CD4-positive, CD25-positive, alpha-beta regulatory T cell (primary cell): ENCODE results near the gene VIT. TPM values are rescaled to one million over a fixed set of nuclear protein-coding genes. Genes with fewer than 3 reads are reported as not detected.
"Not testable (repeated sequence)": the region's sequence is repeated elsewhere in the genome, so short reads cannot be mapped to it uniquely, and the experiment has no call there.

Source experiments
- ATAC-seq, 2 donors: fragments of 150-1000 bp; cut with Tn5 transposase; one replicate each; pipeline ENCODE4 v1.10.0; 2021; ENCODE audit warnings: low read depth in 2 of 2, moderate number of reproducible peaks in 2 of 2, moderate library complexity in 1 of 2
- DNase-seq, 3 donors: peaks; one replicate each; pipeline versions ENCODE4 v3.0.0 to v3.0.0-alpha.2; 2012 to 2022; ENCODE audit warnings: mixed read lengths in 1 of 3
- H3K27ac ChIP-seq: one replicate; pipeline ENCODE4 v1.7.0; 2013; ENCODE audit warnings: mild to moderate bottlenecking, low read length; ENCODE audit not compliant: insufficient read depth, poor library complexity, severe bottlenecking
- H3K27me3 ChIP-seq: one replicate; pipeline ENCODE4 v1.7.0; 2013; ENCODE audit warnings: low read length; ENCODE audit not compliant: control insufficient read depth, insufficient read depth
- H3K36me3 ChIP-seq: one replicate; pipeline ENCODE4 v1.7.0; 2013; ENCODE audit warnings: mild to moderate bottlenecking, low read length, moderate library complexity; ENCODE audit not compliant: control insufficient read depth, insufficient read depth
- H3K4me1 ChIP-seq: 2 replicates; pipeline ENCODE4 v1.7.0; 2013; ENCODE audit warnings: mild to moderate bottlenecking, low read length; ENCODE audit not compliant: insufficient read depth, control insufficient read depth, poor library complexity, severe bottlenecking
- H3K4me3 ChIP-seq: one replicate; pipeline ENCODE4 v1.7.0; 2013; ENCODE audit warnings: low read depth, mild to moderate bottlenecking, low read length, moderate library complexity
- H3K9me3 ChIP-seq, 2 experiments: 1 replicate in 1 of 2; 2 replicates in 1 of 2; pipeline ENCODE4 v1.7.0; 2013; ENCODE audit warnings: low read length in 2 of 2, mild to moderate bottlenecking in 1 of 2, moderate library complexity in 1 of 2; ENCODE audit not compliant: control insufficient read depth in 2 of 2
- H3K27ac Mint-ChIP-seq, 3 donors: one replicate each; pipeline ENCODE4 v1.8.0; 2020 to 2022; ENCODE audit warnings: mild to moderate bottlenecking in 3 of 3, mixed read lengths in 3 of 3, moderate library complexity in 2 of 3
- H3K27me3 Mint-ChIP-seq: one replicate; pipeline ENCODE4 v1.8.0; 2022; ENCODE audit warnings: mild to moderate bottlenecking, mixed read lengths
- H3K36me3 Mint-ChIP-seq: one replicate; pipeline ENCODE4 v1.8.0; 2020; ENCODE audit warnings: mixed read lengths
- H3K4me1 Mint-ChIP-seq, 4 donors: one replicate each; pipeline ENCODE4 v1.8.0; 2020 to 2022; ENCODE audit warnings: mixed read lengths in 4 of 4, mild to moderate bottlenecking in 1 of 4
- H3K4me3 Mint-ChIP-seq, 4 donors: one replicate each; pipeline ENCODE4 v1.8.0; 2020 to 2022; ENCODE audit warnings: mild to moderate bottlenecking in 4 of 4, mixed read lengths in 4 of 4, moderate library complexity in 3 of 4
- H3K9me3 Mint-ChIP-seq, 7 donors: one replicate each; pipeline ENCODE4 v1.8.0; 2020 to 2022; ENCODE audit warnings: mixed read lengths in 7 of 7, mild to moderate bottlenecking in 3 of 7, moderate library complexity in 2 of 7
- polyA plus RNA-seq, 4 donors: library from polyadenylated mRNA; unstranded; fragments of 300-500 nt; fragmentation: Illumina TruSeq; gene quantifications; one replicate each; pipeline ENCODE4 v1.2.3, GENCODE V29; 2021
- total RNA-seq: library from RNA; stranded (reverse); gene quantifications from one replicate; pipeline ENCODE4 v1.2.3, GENCODE V29; 2022

VIT gene
- total and polyA plus RNA-seq, 5 donors from 2014 or later: not detected

DNA sequence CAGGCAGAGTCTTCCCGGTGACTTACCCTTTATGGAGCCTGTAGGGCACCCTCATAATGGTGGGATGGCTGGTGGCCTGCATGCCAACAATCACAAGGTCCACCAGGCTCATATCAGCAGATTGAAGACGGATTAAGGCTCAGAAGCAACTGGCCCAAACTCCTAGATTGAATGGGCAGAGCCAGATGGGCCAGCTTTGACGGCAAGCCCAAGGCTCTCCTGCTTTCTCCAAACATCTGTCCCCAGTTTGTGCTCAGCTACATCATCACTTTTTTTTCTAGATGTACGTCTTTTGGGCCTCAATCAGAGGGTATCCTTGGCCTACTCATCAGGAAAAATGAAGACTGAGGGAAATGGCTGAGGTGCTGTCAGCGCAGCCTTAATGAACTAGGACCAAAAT is 114.6 kb downstream of the VIT start:
- no peak for DNase-seq

GRCh38 chr2:36812196-36812595 is 115.7 kb downstream of the VIT start:
- Mint-ChIP-seq H3K36me3 (no peaks in the 10 kb centered on the region), H3K27ac (no peak overlapping the region), H3K27me3 (peaks cover 5% of the 10 kb centered on the region), H3K9me3 (peaks cover 0 to 1% (median 0%) of the 10 kb centered on the region in 7 donors), H3K4me1 (no peaks in the 10 kb centered on the region), H3K4me3 (no peak overlapping the region)
- Histone ChIP-seq H3K9me3 (no peaks in the 10 kb centered on the region), H3K27me3 (no peaks in the 10 kb centered on the region), H3K36me3 (no peaks in the 10 kb centered on the region), H3K4me3 (no peak overlapping the region), H3K4me1 (no peaks in the 10 kb centered on the region), H3K27ac (no peak overlapping the region)
- ATAC-seq (no peak), DNase-seq (no peak)

More for the DNA sequence above, 114.6 kb downstream of the VIT start:
- no peak overlapping the region for H3K27ac Mint-ChIP-seq
- Histone ChIP-seq H3K4me3 (no peak overlapping the region), H3K36me3 (no peaks in the 10 kb centered on the region), H3K27me3 (no peaks in the 10 kb centered on the region), H3K27ac (no peak overlapping the region), H3K9me3 (no peaks in the 10 kb centered on the region), H3K4me1 (no peaks in the 10 kb centered on the region)
- peaks cover 9% of the 10 kb centered on the region for H3K27me3 Mint-ChIP-seq
- ATAC-seq: no peak
- no peak overlapping the region for H3K4me3 Mint-ChIP-seq
- H3K4me1 Mint-ChIP-seq: no peaks in the 10 kb centered on the region
- H3K36me3 Mint-ChIP-seq: no peaks in the 10 kb centered on the region
- H3K9me3 Mint-ChIP-seq: peaks cover 0 to 1% (median 0%) of the 10 kb centered on the region in 7 donors

DNA sequence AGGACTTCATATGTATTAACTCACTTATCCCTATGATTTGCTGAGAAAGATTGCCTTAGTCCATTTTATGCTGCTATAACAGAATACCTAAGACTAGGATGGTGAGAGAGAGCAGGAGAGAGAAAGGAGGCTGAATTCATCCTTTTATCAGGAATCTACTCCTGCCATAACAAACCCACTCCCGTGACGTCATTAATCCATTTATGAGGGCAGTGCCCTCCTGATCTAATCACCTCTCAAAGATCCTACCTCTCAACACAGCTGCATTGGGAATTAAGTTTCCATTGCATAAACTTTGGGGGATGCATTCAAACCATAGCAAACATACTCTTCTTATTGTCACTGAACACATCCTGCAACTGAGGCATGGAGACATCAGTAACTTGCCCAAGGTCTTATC is 122.0 kb downstream of the VIT start:
- Mint-ChIP-seq H3K9me3 (peaks cover 0 to 1% (median 0%) of the 10 kb centered on the region in 7 donors), H3K36me3 (no peaks in the 10 kb centered on the region), H3K4me1 (no peaks in the 10 kb centered on the region), H3K27ac (no peak overlapping the region), H3K27me3 (peaks cover 4% of the 10 kb centered on the region), H3K4me3 (no peak overlapping the region)
- no peak for DNase-seq
- no peaks in the 10 kb centered on the region for H3K9me3 ChIP-seq
- H3K27me3 ChIP-seq: no peaks in the 10 kb centered on the region
- H3K4me1 ChIP-seq: no peaks in the 10 kb centered on the region
- H3K27ac ChIP-seq: no peak overlapping the region
- ATAC-seq: no peak
- no peaks in the 10 kb centered on the region for H3K36me3 ChIP-seq
- H3K4me3 ChIP-seq: no peak overlapping the region

GRCh38 chr2:36819095-36819711 is 122.7 kb downstream of the VIT start:
- Histone ChIP-seq H3K4me3 (no peak overlapping the region), H3K36me3 (no peaks in the 10 kb centered on the region), H3K4me1 (no peaks in the 10 kb centered on the region), H3K9me3 (no peaks in the 10 kb centered on the region), H3K27me3 (no peaks in the 10 kb centered on the region), H3K27ac (no peak overlapping the region)
- Mint-ChIP-seq H3K4me3 (no peak overlapping the region), H3K4me1 (no peaks in the 10 kb centered on the region), H3K27me3 (peaks cover 4% of the 10 kb centered on the region), H3K36me3 (no peaks in the 10 kb centered on the region), H3K9me3 (peaks cover 0 to 1% (median 0%) of the 10 kb centered on the region in 7 donors), H3K27ac (no peak overlapping the region)
- no peak for ATAC-seq
- DNase-seq: no peak

DNA sequence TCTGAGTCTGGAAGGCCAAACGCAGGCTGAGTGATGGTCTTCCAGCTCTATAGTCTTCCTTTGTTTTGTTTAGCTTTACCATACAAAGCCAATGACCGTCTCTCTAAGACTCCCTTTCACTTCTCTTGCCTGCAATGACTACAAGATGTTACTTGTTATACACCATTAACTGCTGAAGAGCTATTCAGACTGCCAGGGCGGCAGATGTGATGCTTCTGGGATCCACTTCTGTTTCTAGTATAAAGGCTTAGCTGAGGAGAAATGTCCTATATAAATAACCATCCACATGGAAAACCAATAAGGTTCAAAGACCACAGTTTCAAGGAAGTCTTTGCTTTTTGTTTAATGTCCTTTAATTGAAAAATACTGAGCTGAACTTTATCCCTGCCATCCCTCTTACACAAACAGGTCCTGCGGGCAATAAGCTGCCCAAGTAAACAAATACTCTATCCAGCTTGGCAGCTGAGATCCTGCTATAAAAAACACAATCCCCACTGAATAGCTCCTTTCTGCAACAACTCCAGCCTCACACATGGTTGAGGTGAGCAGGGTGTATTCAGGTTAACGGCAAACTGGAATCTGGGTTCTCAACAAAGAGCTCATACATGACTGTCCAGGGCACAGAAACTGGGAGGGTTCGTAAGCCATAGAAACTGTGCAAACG is 124.6 kb downstream of the VIT start:
- no peak for ATAC-seq

DNA sequence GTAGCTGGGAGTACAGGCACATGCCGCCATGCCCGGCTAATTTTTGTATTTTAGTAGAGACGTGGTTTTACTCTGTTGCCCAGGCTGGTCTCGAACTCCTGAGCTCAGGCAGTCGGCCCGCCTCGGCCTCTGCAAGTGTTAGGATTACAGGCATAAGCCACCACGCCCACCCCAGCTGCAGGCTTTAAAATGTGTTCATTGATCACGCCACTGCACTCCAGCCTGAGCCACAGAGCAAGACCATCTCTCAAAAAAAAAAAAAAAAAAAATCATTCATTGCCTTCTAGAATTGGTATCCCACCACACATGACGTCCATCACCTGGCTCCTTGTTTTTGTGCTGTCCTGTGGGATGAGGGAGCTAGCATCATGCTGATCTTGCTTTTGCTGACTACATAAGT is 127.4 kb downstream of the VIT start:
- Mint-ChIP-seq H3K9me3 (no peaks in the 10 kb centered on the region), H3K36me3 (no peaks in the 10 kb centered on the region), H3K27ac (no peak overlapping the region), H3K4me3 (no peak overlapping the region), H3K4me1 (no peaks in the 10 kb centered on the region), H3K27me3 (peaks cover 12% of the 10 kb centered on the region)
- Histone ChIP-seq H3K27ac (no peak overlapping the region), H3K27me3 (no peaks in the 10 kb centered on the region), H3K36me3 (no peaks in the 10 kb centered on the region), H3K4me1 (no peaks in the 10 kb centered on the region), H3K4me3 (no peak overlapping the region), H3K9me3 (no peaks in the 10 kb centered on the region)
- ATAC-seq: no peak
- no peak for DNase-seq

More for the DNA sequence above, 124.6 kb downstream of the VIT start:
- H3K4me3 ChIP-seq: no peak overlapping the region
- H3K4me1 ChIP-seq: no peaks in the 10 kb centered on the region
- H3K36me3 ChIP-seq: no peaks in the 10 kb centered on the region
- H3K9me3 Mint-ChIP-seq: peaks cover 0 to 1% (median 0%) of the 10 kb centered on the region in 7 donors
- no peak overlapping the region for H3K27ac Mint-ChIP-seq
- no peak overlapping the region for H3K27ac ChIP-seq
- no peaks in the 10 kb centered on the region for H3K9me3 ChIP-seq
- no peaks in the 10 kb centered on the region for H3K4me1 Mint-ChIP-seq
- H3K27me3 ChIP-seq: no peaks in the 10 kb centered on the region
- no peaks in the 10 kb centered on the region for H3K36me3 Mint-ChIP-seq
- H3K4me3 Mint-ChIP-seq: no peak overlapping the region
- DNase-seq: no peak
- H3K27me3 Mint-ChIP-seq: peaks cover 4% of the 10 kb centered on the region

- Histone ChIP-seq H3K4me1 (no peaks in the 10 kb centered on the region), H3K27ac (no peak overlapping the region), H3K36me3 (no peaks in the 10 kb centered on the region), H3K27me3 (no peaks in the 10 kb centered on the region), H3K9me3 (no peaks in the 10 kb centered on the region), H3K4me3 (no peak overlapping the region)
- Mint-ChIP-seq H3K4me1 (no peaks in the 10 kb centered on the region), H3K9me3 (no peaks in the 10 kb centered on the region), H3K27ac (no peak overlapping the region), H3K36me3 (no peaks in the 10 kb centered on the region), H3K27me3 (peaks cover 12% of the 10 kb centered on the region), H3K4me3 (no peak overlapping the region)
- DNase-seq: no peak
- ATAC-seq: no peak
Observed at GRCh38 chr2:36824273-36824672, 127.8 kb downstream of the VIT start.

DNA sequence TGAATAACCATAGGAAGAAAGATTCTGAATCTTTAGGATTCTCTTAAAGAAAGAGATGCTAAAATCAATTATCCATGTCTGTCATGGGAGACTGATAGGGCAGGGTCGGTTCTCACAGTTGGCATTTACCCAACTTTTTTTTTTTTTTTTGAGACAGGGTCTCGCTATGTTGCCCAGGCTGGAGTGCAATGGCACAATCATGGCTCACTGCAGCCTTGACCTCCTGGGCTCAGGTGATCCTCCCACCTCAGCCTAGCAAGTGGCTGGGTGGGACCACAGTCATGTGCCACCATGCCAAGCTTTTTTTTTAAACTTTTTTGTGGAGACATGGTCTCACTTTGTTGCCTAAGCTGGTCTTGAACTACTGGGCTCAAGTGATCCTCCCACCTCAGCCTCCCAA is 128.2 kb downstream of the VIT start:
- H3K4me1 Mint-ChIP-seq, DNase-seq, H3K27ac ChIP-seq, H3K9me3 Mint-ChIP-seq, H3K4me1 ChIP-seq, H3K4me3 Mint-ChIP-seq, H3K27me3 ChIP-seq, H3K9me3 ChIP-seq, ATAC-seq, H3K4me3 ChIP-seq, H3K36me3 ChIP-seq, H3K36me3 Mint-ChIP-seq, H3K27ac Mint-ChIP-seq: not testable (repeated sequence)
- peaks cover 12% of the 10 kb centered on the region for H3K27me3 Mint-ChIP-seq
